GM12878 (cell line): ENCODE measurements around the gene CCDC63. TPM values are rescaled to one million over a fixed set of nuclear protein-coding genes. Genes with fewer than 3 reads are reported as not detected.
A peak's percentile ranks its signal among the peaks of the same experiment; 100 is the strongest.

Experiments
- ATAC-seq: fragments of 200-7000 bp; cut with Tn5 transposase; 3 replicates; pipeline ENCODE4 v1.9.1; 2020; ENCODE audit warnings: mild to moderate bottlenecking, moderate library complexity
- BruUV-seq: library from RNA; stranded (reverse); fragments of 400-500 nt; replicated peaks from 2 replicates; lab custom pipeline; 2021; lab: Mats Ljungman, UMichigan
- CTCF ChIA-PET: fragments of 300-600 bp; sonication (Branson Sonifier 250); formaldehyde crosslinking; extraction: SDS; loops from one replicate; lab custom pipeline; 2021; ENCODE audit warnings: inconsistent platforms; lab: Yijun Ruan, JAX
- POLR2A ChIA-PET: fragments of 350-600 bp; formaldehyde crosslinking; extraction: SDS; loops from one replicate; lab custom pipeline; 2021; ENCODE audit warnings: inconsistent platforms; lab: Charles Lee
- RAD21 ChIA-PET: fragments of 300-600 bp; sonication (Branson Sonifier 250); formaldehyde crosslinking; loops from one replicate; lab custom pipeline; 2023; ENCODE audit warnings: antibody characterized with exemption; ENCODE audit not compliant: unreplicated experiment; lab: Charles Lee
- SMC1A ChIA-PET: fragments of 300-600 bp; sonication (Branson Sonifier 250); formaldehyde crosslinking; loops from one replicate; lab custom pipeline; 2023; ENCODE audit not compliant: unreplicated experiment, uncharacterized antibody; lab: Charles Lee
- DNase-seq: peaks from one replicate; pipeline ENCODE4 v3.0.0-alpha.2; 2011; ENCODE audit warnings: low read depth, low spot score
- FAIRE-seq: peaks from 3 replicates; lab custom pipeline; 2011; peaks lifted over from hg19 to GRCh38; lab: Jason Lieb, UNC
- H2AFZ ChIP-seq: 2 replicates; pipeline ENCODE4 v1.6.0; 2011; ENCODE audit warnings: low read depth, low read length, control low read depth; ENCODE audit not compliant: control insufficient read depth
- H3K27ac ChIP-seq: 2 replicates; pipeline ENCODE4 v1.5.1; 2011; ENCODE audit warnings: control low read depth; ENCODE audit not compliant: control insufficient read depth, insufficient read depth
- H3K27me3 ChIP-seq, 2 experiments: replicated peaks in 1 of 2; 2 replicates each; pipeline versions ENCODE4 v1.6.0 to v1.6.1; 2011; ENCODE audit warnings: low read length in 1 of 2; ENCODE audit not compliant: control insufficient read depth in 2 of 2, insufficient read depth in 2 of 2
- H3K36me3 ChIP-seq, 2 experiments: 2 replicates each; pipeline ENCODE4 v1.5.1; 2011; ENCODE audit warnings: low read length in 1 of 2; ENCODE audit not compliant: control insufficient read depth in 2 of 2, insufficient read depth in 2 of 2
- H3K4me1 ChIP-seq: 2 replicates; pipeline ENCODE4 v1.6.1; 2011; ENCODE audit warnings: mild to moderate bottlenecking, low read length, moderate library complexity, mixed read lengths; ENCODE audit not compliant: control insufficient read depth, insufficient read depth
- H3K4me2 ChIP-seq: 2 replicates; pipeline ENCODE4 v1.6.0; 2011; ENCODE audit warnings: control low read depth; ENCODE audit not compliant: control insufficient read depth, insufficient read depth
- H3K4me3 ChIP-seq: fragments of 200-600 bp; sonication (generic); 2 replicates; pipeline ENCODE4 v1.5.1; 2016
- H3K79me2 ChIP-seq: 2 replicates; pipeline ENCODE4 v1.6.0; 2011; ENCODE audit warnings: low read length; ENCODE audit not compliant: control insufficient read depth, insufficient read depth
- H3K9ac ChIP-seq: 2 replicates; pipeline ENCODE4 v1.8.0; 2011; ENCODE audit warnings: low read length, control low read depth, mixed read lengths; ENCODE audit not compliant: control insufficient read depth, insufficient read depth
- H3K9me3 ChIP-seq: replicated peaks from 3 replicates; pipeline ENCODE4 v1.5.1; 2011; ENCODE audit warnings: mild to moderate bottlenecking, low read length; ENCODE audit not compliant: control insufficient read depth, insufficient read depth
- H4K20me1 ChIP-seq: 2 replicates; pipeline ENCODE4 v1.6.0; 2011; ENCODE audit not compliant: control insufficient read depth, insufficient read depth
- BCL3 ChIP-seq: IDR thresholded peaks from 2 replicates; pipeline ENCODE4 v1.6.1; 2011; ENCODE audit warnings: borderline replicate concordance, low read depth, mild to moderate bottlenecking, moderate library complexity, low read length; ENCODE audit not compliant: insufficient read depth, poor library complexity, severe bottlenecking
- CBFB ChIP-seq: IDR thresholded peaks from 2 replicates; pipeline ENCODE4 v1.6.1; 2016; ENCODE audit warnings: antibody characterized with exemption, low read depth
- CEBPZ ChIP-seq: fragments of 150-350 bp; IDR thresholded peaks from 2 replicates; pipeline ENCODE4 v1.6.1; 2016; ENCODE audit warnings: low read depth, low read length
- IRF4 ChIP-seq: IDR thresholded peaks from 2 replicates; pipeline ENCODE4 v1.6.1; 2011; ENCODE audit warnings: low read depth, low read length
- IRF5 ChIP-seq: fragments of 450-650 bp; IDR thresholded peaks from 2 replicates; pipeline ENCODE4 v1.6.1; 2017; ENCODE audit warnings: borderline replicate concordance
- LARP7 ChIP-seq: fragments of 450-650 bp; IDR thresholded peaks from 2 replicates; pipeline ENCODE4 v1.6.1; 2017; ENCODE audit warnings: mild to moderate bottlenecking
- POLR2AphosphoS5 ChIP-seq: IDR thresholded peaks from 2 replicates; pipeline ENCODE4 v1.6.1; 2011; ENCODE audit warnings: mild to moderate bottlenecking, low read length, inconsistent platforms
- RAD51 ChIP-seq: fragments of 450-650 bp; IDR thresholded peaks from 2 replicates; pipeline ENCODE4 v1.6.1; 2016; ENCODE audit warnings: moderate library complexity, mild to moderate bottlenecking, inconsistent platforms
- RUNX3 ChIP-seq: IDR thresholded peaks from 2 replicates; pipeline ENCODE4 v1.6.1; 2012; ENCODE audit warnings: low read length, inconsistent platforms
- SP1 ChIP-seq: IDR thresholded peaks from one replicate; pipeline ENCODE4 v1.6.1; 2011; ENCODE audit warnings: low read depth, low read length
- STAT3 ChIP-seq: IDR thresholded peaks from 2 replicates; pipeline ENCODE4 v1.6.1; 2011; ENCODE audit warnings: low read depth, low read length, improper control_type of control experiment
- YBX1 ChIP-seq: fragments of 450-650 bp; IDR thresholded peaks from 2 replicates; pipeline ENCODE4 v1.6.1; 2016; ENCODE audit warnings: antibody characterized with exemption
- WGBS: methylation state at CpG from one replicate; pipeline ENCODE4 v1.1.6; 2016; ENCODE audit warnings: low lambda C conversion rate; ENCODE audit not compliant: insufficient replicate concordance, insufficient coverage; ENCODE audit errors: missing lambda C conversion rate; 5-methylcytosine and 5-hydroxymethylcytosine counted together
- in situ Hi-C: fragments of 300-500 bp; cut with MboI; formaldehyde crosslinking; loops from 9 replicates; pipeline ENCODE4 v1.14.3; 2018; ENCODE audit warnings: mixed read lengths
- intact Hi-C: fragments of 100-400 bp; cut with micrococcal nuclease; formaldehyde crosslinking; loops from one replicate; pipeline ENCODE4 v1.14.2; 2022; ENCODE audit not compliant: unreplicated experiment
- polyA plus RNA-seq, 11 experiments: library from polyadenylated mRNA; depleted of rRNA in 4 of 11; unstranded in 6 of 11; stranded (reverse) in 5 of 11; fragments of >200 nt; fragmentation: Nextera tagmentation in 4 of 11; fragmentation: Illumina TruSeq in 1 of 11; extraction: Ambion mirVana in 4 of 11; extraction: Trizol in 1 of 11; gene quantifications; 1 replicate in 1 of 11; 2 replicates in 10 of 11; pipeline versions ENCODE4 v1.2.1 to v1.2.3, GENCODE V29; 2011 to 2016; ENCODE audit warnings: inconsistent platforms in 2 of 11, missing spikeins in 2 of 11, low read depth in 1 of 11
- total RNA-seq, 4 experiments: library from RNA; depleted of rRNA in 3 of 4; stranded (reverse); fragments of >200 nt in 3 of 4; fragmentation: Illumina TruSeq in 1 of 4; extraction: Trizol in 1 of 4; gene quantifications; 2 replicates each; pipeline versions ENCODE4 v1.2.1 to v1.2.3, GENCODE V29; 2013 to 2021

CCDC63 gene
- total and polyA plus RNA-seq, 10 of the 15 experiments (the other 5 are each of a cell fraction or from before 2014, with no cell fraction given) = not detected

GRCh38 chr12:110822821-110823415 lies 23.9 kb upstream of the CCDC63 start (continued):
- TF ChIP-seq CEBPZ (no peak), RUNX3 (peak; percentile 26; the same call in 1 of the 2 replicates), RAD51 (peak; percentile 68; the same call in 1 of the 2 replicates), IRF5 (no peak)

- Histone ChIP-seq H4K20me1 (no peaks in the 10 kb centered on the region), H3K36me3 (no peaks in the 10 kb centered on the region), H3K9me3 (no peaks in the 10 kb centered on the region), H2AFZ (no peak overlapping the region), H3K4me2 (no peak overlapping the region), H3K4me3 (no peak overlapping the region), H3K79me2 (no peaks in the 10 kb centered on the region), H3K27ac (no peak overlapping the region), H3K4me1 (peaks cover 10% of the 10 kb centered on the region; the same call in 1 of the 2 replicates), H3K9ac (no peak overlapping the region), H3K27me3 (no peaks in the 10 kb centered on the region)
- RAD21 ChIA-PET = interaction anchor here (1.2 to 6.4 kb wide), 3 partner anchors 119 to 223 kb away, joined by 3 to 36 read pairs (median 27); no protein-coding TSS in a partner anchor
- 0% methylated on average over 1 of the region's 2 CpGs for WGBS
- in situ Hi-C loops (no loop called here), intact Hi-C loops (no loop called here)
- no peak for DNase-seq
- no peak for ATAC-seq
- POLR2A ChIA-PET = interaction anchor here (0.5 to 0.7 kb wide), 2 partner anchors 388 to 698 kb away, joined by 3 to 9 read pairs; no protein-coding TSS in a partner anchor
- SMC1A ChIA-PET = interaction anchor here (0.8 to 3.8 kb wide), 10 partner anchors 8 to 374 kb away, joined by 3 to 24 read pairs (median 4); partner anchors contain the start of gene ARPC3
- BruUV-seq = no TSS peak
- TF ChIP-seq BCL3 = no peak
- no peak for TF ChIP-seq IRF4
- no peak for TF ChIP-seq LARP7
- TF ChIP-seq CBFB = no peak
- no peak for TF ChIP-seq STAT3
- TF ChIP-seq SP1 = no peak
- no peak for TF ChIP-seq YBX1
- no peak for TF ChIP-seq POLR2AphosphoS5
- FAIRE-seq = no peak
- CTCF ChIA-PET = interaction anchor here (1.4 to 6.0 kb wide), 4 partner anchors 10 to 119 kb away, joined by 3 to 42 read pairs (median 20); no protein-coding TSS in a partner anchor
Measured at GRCh38 chr12:110824342-110824741, 22.4 kb upstream of the CCDC63 start.
